Stromal cell of bone marrow (primary cell): ENCODE measurements around the gene DAAM1.

Source experiments
- DNase-seq: peaks from one replicate; pipeline ENCODE4 v3.0.0-alpha.2; 2012; ENCODE audit warnings: low read depth

Gene DAAM1

DNA sequence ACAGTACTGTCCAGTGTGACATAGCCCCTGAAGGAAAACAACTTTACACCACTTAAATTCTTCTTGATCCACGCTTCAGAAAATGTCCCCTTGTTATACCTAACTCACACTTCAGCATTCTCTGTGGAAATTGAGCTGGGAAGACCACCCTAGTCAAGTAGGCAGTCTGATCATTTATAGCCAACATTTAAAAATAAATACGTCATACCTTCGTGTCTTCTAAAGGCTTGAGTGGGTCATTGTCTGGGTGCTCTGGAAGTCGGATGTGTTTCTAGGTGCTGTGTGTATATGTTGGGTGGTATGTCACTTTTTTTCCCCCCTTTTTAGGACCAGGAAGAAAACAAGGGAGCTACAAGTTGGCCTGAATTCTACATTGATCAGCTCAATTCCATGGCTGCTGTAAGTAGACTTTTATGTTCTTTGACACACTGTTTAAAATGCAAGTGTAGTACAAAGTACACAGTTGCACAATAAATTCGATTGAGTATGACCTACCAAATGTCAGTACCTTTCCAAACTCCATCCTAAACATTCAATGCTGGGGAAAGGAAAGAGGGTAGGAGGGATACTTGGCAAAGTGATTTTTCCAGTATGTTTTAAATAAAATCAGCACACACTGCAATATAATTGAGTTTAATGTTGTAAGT lies 126.6 kb downstream of the DAAM1 start:
- no peak for DNase-seq

DNA sequence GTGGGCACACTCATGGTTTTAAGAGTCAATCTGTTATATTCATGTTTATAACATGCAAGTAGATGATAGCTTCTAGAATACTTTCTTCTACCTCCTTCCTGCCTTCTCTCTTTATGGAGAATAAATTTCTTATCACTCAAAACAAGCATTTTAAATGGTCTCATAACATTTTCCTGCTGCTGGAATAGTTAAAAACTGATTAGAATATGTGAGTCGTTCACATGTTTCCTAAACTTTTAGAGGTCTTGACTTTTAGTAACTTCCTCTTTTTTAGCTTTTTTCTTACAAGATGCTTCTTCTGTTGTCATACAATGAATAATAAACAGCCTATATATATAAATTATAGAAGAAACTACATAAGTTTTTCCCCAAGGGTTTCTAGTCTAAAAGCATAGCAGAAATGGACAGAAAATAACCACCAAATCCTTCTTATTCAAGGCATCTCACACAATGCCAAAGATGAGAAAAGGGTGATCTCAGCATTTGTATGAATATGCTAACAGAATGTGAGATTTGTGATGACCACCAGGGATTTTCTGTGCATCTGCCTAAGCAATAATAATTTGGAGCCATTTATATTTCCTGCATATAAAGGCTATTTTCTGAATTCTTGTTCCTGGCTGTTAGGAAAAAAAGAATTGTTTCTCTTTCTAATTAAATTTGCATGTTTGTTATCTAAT lies 127.8 kb downstream of the DAAM1 start:
- DNase-seq = no peak

DNA sequence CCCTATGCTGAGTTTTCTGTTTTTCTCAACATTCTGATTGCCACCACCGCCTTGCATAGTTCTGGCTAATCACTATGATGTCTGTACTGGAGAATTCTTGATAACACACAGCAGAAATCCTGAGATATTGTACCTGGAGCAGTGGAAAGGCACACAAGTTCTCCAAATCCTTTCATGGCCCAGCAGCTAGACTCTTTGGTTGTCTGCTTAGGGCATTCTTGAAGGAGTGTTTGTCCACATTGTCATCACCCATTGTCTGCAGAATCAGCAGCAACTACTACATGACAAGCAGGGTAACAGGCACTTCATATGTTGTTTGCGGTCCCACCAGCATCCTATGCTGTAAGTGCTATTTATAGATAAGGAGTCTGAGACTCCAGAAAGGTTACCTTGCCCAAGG lies 128.9 kb downstream of the DAAM1 start:
- no peak for DNase-seq

DNA sequence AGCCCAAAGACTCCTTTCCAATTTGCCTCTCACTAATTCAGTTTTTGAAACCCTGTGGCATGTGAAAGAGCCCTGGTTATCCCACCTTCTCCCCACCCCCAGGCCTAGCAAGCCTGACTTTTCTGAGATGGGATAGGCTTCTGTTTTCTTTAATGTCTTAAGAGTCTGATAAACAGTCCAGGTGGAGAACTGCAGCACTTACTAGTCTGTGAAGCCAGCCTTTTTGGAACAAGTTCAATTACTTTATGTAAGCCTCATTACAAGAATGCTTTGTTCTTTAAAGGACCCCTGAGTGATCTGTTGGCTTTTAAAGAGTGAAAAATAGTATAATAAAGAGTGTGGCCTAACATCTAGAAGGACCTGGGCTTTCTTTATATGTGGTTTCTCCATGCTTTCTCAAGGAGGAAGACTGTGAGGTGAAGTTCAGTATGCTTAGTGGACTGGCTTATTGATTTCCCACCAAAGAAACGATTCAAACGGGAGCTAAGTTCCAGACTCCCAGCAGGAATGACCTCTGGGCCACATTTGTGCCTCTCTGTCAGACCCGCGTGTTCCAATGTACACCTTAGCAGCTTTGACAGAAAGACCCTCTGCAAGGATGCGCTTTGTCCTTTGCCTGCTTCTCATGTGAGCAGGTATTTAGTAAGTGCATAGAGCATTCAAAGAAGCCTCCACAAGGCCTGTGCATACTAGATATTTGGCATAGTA lies 129.5 kb downstream of the DAAM1 start:
- DNase-seq = no peak

DNA sequence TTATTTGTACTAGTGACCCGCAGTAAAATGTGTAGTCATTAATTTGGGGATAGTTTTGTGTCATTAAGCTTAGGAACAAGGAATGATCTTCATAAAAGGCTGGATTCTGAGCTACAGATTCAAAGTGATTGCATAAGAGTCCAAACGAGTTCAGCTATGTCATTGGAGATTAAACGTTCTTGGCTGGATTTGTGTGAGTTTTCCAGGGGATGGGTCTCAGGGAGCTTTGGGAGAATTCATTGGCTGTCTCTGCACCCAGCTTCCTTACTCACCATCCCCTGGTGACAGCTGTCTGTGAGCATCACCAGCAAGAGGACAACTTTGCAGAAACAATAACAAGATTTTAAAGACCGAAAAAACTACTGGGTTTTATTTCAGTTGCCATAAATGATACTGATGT lies 130.4 kb downstream of the DAAM1 start:
- DNase-seq = no peak

DNA sequence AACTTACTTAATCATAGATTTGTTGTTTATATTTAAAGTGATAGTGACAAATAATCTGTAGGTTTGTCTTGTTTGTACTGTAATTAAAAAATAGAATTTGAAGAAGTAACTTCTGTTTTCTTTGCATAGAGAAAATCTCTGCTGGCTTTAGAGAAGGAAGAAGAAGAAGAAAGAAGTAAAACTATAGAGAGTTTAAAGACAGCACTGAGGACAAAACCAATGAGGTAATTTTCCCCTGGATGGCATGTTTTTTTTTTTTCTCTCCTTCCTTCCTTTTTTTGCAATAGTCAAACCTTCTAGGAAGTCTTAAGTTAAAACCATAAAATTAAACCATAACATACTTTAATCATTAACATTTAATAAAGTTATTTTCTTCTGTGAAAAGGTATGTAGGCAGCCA lies 131.9 kb downstream of the DAAM1 start:
- no peak for DNase-seq

DNA sequence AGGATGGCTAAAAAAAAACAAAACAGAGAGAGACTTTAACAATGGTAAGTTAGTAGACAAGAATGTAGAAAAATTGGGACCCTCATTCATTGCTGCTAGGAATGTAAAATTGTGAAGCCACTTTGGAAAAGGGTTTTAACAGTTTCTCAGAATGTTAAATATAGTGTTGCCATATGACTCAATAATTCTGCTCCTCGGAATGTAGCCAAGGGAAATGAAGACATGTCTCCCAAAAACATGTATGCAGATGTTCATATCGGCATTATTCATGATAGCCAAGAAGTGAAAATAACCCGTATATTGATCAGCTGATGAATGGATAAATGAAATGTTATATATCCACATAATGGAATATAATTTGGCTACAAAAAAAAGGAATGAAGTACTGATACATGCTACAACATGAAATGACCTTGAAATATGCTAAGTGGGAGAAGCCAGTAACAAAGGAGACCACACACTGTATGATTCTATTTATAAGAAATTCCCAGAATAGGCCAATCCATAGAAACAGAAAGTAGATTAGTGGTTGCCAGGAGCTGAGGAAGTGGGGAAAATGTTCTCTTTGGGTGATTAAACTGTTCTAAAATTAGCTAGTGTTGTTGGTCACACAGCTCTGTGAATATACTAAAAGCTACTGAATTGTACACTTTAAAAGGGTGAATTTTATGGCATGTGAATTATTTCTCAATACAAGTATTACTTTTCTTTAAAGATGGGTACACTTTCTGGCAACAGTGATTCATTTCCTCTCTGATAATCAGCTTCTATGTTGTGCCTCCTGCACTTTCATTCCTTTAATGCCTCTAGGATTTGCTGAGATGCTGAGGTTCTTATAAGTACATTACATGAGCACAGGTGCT lies 132.5 kb downstream of the DAAM1 start:
- DNase-seq = peak; percentile 62

DNA sequence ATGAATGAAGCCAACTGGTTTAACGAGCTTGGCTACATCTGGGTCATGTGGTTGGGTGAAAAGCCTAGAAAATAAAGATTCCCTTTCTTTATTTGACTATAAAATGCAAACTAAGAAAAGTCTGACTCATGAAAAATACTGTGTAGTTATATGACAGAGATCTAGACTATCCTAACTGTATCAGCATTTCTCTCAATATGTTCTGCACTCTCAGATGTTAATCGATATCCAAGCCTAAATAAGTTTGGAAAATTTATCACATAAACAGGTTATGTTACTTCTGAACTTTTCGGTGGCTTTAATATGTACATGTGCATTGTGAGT lies 133.1 kb downstream of the DAAM1 start:
- no peak for DNase-seq

DNA sequence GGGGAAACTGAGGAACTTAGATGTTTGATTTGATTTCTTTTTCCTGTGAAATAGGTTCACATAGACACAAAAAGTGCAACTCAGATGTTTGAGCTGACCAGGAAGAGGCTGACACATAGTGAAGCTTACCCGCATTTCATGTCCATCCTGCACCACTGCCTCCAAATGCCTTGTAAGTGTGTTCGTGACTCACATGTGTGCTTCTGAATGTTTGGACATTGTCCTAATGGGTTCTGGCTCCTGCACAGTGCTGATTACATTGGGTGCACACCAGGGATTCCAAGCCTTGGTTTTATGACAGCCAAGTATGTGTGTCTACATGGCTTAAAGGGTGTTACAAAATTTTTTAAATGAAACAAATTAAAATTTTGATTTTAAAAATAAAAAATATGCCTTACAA lies 137.4 kb downstream of the DAAM1 start:
- DNase-seq = no peak

DNA sequence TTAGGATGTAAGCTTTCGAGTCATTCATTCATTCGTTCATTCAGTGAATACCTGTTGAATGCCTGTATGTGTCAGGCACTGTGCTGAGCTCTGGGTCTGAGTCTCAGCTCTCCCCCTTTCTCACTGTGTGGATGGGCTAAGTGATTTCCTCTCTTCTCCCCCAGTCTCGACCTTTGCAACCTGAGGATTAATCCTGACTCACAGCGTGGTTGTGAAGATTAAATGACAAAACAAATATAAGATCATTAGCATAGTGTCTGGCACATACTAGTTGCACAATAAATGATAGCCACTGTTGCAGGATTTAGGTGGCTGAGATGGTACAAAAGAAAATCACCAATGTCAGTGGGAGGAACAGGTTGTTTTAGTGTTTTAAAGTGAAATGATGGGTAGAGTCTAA lies 140.0 kb downstream of the DAAM1 start:
- DNase-seq = no peak

DNA sequence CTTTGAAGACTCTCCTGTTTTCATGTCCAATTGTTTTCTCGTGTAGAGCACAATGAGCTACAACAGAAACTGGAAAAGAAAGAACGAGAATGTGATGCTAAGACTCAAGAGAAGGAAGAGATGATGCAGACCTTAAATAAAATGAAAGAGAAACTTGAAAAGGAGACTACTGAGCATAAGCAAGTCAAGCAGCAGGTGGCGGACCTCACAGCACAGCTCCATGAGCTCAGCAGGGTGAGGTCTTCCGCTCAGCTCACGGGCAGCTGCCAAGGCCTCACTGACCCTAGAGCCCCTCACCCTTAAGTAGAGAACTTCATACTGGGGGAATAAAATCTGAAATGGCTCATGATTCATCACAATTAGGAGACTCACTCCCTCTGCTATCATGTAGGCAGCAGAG lies 142.0 kb downstream of the DAAM1 start:
- no peak for DNase-seq

DNA sequence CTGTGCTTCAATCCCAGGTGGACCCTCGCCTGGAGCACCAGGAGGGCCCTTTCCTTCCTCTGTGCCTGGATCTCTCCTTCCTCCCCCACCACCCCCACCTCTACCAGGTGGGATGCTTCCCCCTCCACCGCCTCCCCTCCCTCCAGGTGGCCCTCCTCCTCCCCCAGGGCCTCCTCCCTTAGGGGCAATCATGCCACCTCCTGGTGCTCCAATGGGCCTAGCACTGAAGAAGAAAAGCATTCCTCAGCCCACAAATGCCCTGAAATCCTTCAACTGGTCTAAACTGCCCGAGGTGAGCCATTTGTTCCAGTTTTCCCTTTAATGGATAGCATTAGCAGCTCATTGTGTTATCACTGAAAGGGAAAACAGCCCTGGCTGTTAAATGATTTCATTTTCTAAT lies 142.8 kb downstream of the DAAM1 start:
- no peak for DNase-seq

DNA sequence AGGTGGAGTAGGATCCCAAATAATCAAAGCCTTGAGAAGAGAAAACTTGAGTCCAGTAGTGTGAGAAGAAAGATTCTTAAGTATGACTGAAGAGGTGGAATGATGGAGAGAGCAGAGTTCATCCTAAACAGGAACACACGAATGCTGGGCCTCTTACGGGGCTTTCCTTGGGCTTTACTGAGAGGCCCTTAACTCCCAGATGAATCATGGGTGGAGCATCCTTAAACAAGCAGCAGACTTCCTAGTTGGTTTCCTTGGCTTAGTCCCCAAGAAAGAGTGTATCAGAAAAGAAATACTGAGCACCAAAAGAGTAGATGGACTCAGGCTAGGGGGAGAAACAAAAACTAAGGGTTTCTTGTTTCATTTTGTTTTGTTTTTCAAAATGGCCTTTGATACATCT lies 144.3 kb downstream of the DAAM1 start:
- DNase-seq = peak; percentile 94

DNA sequence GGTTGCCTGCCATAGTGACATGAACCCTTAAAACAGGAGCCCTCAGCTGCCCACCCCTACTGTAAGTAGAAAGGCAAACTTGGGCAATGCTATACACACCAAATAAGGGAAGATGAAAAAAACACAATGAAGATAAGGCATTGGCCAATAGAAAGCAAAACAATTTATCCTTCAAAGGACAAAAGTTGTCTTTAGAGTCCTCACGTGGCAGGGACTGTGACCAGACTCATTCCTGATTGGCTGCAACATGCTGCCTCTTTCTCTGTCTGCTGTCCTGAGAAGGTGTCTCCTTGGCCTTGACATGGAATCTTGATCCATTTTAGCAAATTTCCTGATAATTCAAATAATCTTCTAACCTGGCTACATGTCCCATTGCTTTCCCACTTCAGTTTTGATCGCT lies 144.8 kb downstream of the DAAM1 start:
- no peak for DNase-seq

DNA sequence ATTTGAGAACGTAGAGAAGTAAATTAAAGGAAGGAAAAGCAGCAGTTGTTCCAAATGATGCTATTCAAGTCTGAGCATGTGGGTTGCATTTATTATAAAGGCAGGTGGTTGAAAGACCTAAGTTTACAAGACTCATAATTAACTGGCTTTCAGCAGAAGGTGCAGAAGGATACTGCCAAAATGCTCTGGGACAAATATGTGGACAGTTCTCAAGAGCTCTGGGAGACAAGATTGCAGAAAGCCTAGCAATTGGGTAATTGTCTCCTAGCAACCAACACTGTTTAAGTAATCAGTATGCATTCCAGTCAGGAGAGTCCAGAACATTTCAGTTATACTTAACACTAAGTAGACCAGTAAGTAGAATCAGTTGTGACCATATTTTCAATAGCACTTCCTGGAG lies 145.2 kb downstream of the DAAM1 start:
- peak; percentile 91 for DNase-seq

DNA sequence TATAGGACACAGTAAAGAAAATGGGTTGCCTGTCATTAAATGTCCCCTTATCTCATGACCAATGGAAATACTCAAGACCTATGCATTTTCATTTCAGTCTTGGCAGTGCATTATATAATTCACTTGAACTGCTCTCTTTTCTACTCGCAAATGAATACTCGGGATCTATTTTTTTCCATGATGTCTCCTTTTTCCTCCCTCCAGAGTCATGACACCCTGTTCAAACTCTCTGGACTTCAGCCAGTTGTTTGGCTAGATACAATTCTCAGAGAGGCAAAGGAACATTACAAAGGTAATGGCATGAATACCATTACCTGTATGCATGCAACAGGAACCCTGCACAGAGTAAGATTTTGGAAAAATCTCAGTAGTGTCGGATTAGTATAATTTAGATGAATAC lies 145.8 kb downstream of the DAAM1 start:
- no peak for DNase-seq

DNA sequence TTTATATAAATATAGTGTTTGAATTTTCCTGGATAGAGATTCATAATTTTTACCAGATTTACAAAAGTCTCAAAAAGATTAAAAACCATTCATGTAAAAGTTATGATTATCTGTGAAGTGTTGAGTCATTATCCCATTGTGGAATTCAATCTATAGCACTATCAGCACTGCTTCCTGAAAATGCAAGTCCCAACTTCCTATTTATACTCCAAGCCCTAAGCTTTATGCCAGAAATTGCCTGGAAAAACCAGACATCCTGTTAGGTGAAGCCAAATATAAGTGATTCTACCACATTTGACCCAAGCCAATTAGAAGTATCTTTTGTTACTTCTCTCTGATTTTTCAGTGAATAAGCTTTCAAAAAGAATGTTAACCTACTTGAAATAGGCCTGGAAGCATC lies 147.6 kb downstream of the DAAM1 start:
- DNase-seq = no peak

DNA sequence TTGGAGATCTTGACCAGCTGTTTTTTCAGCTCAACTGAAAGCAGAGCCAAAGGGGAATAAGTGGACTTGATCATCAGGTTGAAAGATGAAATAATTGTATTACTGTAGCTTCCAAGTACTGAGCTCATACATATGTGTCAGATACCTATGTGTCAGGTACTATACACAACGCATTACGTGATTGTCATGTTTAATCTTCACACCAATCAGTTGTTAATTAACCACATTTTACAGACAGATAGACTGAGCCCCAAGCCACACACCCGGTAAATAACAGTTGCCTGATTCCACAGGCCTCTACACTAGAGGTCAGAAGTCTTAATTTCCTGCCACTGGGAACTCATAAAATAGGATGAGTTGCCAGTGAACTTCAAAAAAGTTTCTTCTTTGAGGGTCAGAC lies 148.2 kb downstream of the DAAM1 start:
- DNase-seq = no peak

DNA sequence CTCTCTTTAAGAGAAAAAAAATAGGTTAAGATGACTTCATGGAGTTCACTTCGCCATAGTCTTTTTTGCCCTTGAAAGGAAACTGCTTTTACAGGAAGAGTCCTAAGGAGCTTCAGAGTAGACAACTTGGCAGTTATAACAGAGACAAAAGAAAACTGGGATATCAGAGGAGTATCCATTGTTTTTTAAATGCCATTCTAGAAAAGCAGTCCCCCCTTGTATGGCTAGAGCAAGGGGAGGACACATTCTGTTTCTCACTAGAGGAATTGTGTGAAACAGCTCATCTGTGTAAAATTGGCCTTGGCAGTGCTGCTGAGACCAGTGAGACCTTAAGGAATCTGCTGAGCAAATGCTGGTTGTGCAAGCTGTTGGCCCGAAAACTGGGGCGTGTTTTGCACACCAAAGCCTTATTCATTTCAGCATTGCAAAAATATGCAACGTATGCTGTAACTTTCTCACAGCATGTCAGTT lies 148.7 kb downstream of the DAAM1 start:
- peak; percentile 21 for DNase-seq

DNA sequence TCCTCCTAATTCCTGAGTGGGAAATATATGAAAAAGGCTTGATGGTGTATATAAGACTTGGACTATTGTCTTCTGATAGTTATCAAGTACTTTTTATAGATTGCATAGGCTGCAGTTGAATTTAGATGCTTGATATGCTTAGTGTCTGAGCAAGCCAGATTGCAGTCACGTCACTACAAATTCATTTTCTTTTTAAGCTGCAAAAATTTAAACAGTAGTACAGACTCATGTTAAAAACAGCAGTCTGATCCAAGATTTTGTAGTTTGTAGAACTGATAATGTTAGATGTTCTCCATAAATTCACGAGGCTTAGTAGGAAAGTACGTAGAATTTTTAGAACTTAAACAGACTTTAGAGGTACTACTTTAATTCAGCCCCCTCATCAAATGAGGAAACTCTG lies 150.3 kb downstream of the DAAM1 start:
- DNase-seq = no peak

DNA sequence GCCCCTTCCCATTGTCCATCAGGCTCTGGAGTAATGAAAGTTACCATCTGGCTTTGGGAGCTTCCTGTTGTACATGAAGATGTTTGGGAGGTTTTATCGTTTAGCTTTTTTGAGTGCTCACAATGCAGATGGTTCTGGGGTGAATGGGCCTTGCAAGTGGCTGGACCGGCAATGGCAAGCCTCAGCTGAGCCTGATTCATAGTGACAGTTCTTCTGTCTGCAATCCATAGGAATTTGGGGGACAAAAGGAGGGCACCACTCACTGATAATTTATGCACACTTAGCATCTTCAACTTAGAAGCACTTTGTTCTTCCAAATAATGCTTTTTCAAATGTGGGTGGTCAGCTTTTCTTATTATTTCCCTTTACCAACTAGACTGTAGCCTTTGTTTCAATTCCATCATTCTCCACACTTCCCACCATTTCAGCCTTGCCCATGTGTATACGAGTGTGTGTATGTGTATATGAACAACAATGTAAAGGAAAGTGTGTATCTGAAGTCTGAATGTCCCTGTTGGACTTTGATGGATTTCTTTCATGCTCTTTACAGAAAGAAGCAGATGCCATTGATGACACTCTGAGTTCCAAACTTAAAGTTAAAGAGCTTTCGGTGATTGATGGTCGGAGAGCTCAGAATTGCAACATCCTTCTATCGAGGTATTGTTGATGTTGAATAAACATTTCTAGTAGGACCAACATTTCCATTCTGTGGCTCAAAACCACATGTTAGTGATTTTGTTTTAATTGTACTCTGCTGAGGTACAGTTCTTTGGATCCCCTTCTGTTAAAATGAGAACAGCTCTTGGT lies 151.3 kb downstream of the DAAM1 start:
- no peak for DNase-seq
